C4-2B (cell line): ENCODE results near the gene GARIN5B.
A peak's percentile ranks its signal among the peaks of the same experiment; 100 is the strongest.

Experiments used
- H3K27ac ChIP-seq: fragments of 450-650 bp; 2 replicates; pipeline ENCODE4 v1.5.1; 2017
- ZFX ChIP-seq: fragments of 450-650 bp; IDR thresholded peaks from 2 replicates; pipeline ENCODE4 v1.6.1; 2017
- TF ChIP-seq, protein P1 (sequence below): fragments of 450-650 bp; conservative IDR thresholded peaks from 2 replicates; pipeline ENCODE4 v1.5.1; 2017; ENCODE audit warnings: mild to moderate bottlenecking

The GARIN5B gene

GRCh38 chr19:55391702-55392615 lies 28.9 kb upstream of the GARIN5B start:
- TF ChIP-seq, protein P1, sequence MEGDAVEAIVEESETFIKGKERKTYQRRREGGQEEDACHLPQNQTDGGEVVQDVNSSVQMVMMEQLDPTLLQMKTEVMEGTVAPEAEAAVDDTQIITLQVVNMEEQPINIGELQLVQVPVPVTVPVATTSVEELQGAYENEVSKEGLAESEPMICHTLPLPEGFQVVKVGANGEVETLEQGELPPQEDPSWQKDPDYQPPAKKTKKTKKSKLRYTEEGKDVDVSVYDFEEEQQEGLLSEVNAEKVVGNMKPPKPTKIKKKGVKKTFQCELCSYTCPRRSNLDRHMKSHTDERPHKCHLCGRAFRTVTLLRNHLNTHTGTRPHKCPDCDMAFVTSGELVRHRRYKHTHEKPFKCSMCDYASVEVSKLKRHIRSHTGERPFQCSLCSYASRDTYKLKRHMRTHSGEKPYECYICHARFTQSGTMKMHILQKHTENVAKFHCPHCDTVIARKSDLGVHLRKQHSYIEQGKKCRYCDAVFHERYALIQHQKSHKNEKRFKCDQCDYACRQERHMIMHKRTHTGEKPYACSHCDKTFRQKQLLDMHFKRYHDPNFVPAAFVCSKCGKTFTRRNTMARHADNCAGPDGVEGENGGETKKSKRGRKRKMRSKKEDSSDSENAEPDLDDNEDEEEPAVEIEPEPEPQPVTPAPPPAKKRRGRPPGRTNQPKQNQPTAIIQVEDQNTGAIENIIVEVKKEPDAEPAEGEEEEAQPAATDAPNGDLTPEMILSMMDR, result no peak
- no peak for TF ChIP-seq ZFX
- H3K27ac ChIP-seq, result no peak overlapping the region

GRCh38 chr19:55391191-55391670 lies 28.2 kb upstream of the GARIN5B start:
- H3K27ac ChIP-seq, result no peak overlapping the region
- TF ChIP-seq, protein P1, result no peak
- no peak for TF ChIP-seq ZFX

DNA sequence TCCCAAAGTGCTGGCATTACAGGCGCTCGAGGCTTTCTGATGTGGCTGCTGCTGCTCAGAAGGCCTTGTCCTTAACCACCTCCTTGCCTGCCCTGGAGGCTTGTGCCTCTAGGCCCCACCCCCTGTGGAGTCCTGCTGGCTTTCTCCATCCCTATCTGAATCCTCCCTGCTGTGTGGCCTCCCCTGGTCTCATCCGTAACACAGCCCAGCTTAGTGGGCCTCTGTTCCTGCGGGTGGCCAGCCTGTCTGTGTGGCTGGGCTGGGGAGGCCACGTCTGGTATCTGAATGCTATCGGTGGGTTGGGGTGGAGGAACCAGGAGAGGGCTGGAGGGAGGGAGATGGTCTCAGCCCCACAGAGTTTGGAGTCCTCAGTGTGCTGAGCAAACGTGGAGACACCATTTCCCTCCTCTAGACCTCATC lies 27.4 kb upstream of the GARIN5B start:
- TF ChIP-seq, protein P1, result no peak
- no peak for TF ChIP-seq ZFX
- no peak overlapping the region for H3K27ac ChIP-seq

DNA sequence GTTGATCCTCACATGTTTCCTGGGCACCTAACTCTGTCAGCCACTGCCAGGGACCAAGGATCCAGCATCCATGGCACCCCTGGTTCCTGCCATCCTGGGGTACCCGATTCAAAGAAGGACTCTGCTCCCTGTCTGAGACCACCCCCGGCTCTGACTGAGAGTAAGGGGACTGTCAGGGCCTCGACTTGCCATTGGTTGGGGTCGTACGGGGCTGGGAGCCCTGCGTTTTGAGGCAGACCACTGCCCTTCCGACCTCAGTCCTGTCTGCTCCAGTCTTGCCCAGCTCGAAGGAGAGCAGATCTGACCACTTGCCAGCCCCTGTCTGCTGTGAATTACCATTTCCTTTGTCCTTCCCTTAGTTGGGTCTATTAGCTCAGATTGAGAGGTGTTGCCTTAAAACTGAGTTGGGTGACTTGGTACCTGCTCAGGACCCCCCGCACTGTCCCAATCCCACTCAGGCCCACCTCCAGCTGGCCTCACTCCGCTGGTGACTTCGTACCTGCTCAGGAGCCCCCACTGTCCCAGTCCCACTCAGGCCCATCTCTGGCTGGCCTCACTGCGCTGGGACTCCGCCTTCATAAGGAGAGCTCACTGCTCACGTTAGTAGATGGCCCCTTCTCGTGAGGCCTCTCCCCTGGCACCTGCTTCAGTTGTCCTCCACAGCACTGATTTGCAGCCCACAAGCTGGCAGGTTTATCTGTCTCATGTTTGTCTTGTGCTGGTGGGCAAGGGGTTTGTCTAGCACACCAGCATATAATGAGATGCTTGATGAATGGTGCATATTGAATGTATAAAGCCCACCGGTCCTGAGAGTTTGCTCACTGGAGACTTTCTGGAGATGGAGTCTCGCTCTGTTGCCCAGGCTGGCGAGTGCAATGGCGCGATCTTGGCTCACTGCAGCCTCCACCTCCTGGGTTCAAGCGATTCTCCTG lies 26.6 kb upstream of the GARIN5B start:
- TF ChIP-seq, protein P1, result no peak
- TF ChIP-seq ZFX, result no peak
- H3K27ac ChIP-seq, result no peak overlapping the region

DNA sequence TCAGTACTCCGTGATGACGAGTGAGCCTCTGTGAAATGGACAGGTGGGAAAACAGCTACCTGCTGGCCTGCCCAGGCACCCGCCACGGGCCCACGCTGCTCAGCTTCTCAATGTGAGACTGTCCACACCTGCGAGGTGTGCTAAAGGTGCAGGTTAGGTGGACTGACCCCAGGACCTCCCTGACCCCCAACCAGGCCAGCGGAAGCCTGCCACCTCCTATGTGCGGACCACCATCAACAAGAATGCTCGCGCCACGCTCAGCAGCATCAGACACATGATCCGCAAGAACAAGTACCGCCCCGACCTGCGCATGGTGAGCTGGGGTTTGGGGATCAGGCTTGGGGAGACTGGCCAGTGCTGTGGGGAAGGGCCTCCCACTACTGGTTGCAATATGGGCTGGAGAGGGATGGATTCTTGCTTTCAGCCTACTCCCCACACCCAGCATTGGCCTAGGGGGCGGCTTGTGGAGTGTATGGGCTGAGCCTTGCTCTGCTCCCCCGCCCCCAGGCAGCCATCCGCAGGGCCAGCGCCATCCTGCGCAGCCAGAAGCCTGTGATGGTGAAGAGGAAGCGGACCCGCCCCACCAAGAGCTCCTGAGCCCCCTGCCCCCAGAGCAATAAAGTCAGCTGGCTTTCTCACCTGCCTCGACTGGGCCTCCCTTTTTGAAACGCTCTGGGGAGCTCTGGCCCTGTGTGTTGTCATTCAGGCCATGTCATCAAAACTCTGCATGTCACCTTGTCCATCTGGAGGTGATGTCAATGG lies 24.9 kb upstream of the GARIN5B start:
- no peak overlapping the region; the same call in 1 of the 2 replicates for H3K27ac ChIP-seq
- no peak for TF ChIP-seq ZFX
- TF ChIP-seq, protein P1, result no peak

DNA sequence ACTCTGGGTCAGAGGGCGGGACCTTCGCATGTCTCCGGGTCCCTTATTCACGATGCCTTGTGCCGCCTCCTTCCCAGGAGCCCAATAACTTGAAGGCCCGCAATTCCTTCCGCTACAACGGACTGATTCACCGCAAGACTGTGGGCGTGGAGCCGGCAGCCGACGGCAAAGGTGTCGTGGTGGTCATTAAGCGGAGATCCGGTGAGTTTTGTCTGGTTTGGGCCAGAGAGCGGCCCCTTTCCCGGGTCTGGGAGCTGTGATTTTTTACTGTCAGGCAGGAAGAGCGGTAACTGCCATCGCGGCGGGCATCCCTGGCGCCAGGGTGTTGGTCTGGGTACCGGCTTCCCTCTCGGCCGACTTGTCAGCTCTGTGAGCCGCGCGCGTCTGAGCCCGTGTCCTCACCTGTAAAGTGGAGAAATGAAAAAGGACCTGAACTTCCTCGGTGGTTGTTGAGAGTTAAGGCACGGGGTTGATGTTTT lies 23.5 kb upstream of the GARIN5B start:
- peak overlapping the region; percentile 91 for H3K27ac ChIP-seq
- no peak for TF ChIP-seq ZFX
- TF ChIP-seq, protein P1, result no peak
